Body of pancreas (tissue), 4 donors: ENCODE data around the gene AK5. TPM values are rescaled to one million over a fixed set of nuclear protein-coding genes. Genes with fewer than 3 reads are reported as not detected.

Experiments used
- ATAC-seq: fragments of 150-250 bp; one replicate; pipeline ENCODE4 v1.9.1; 2016
- DNase-seq, 4 donors: peaks; one replicate each; pipeline ENCODE4 v3.0.0-alpha.2; 2019
- H3K27ac ChIP-seq, 4 donors: fragments of 200-600 bp; sonication (generic); 1 replicate in 3 of 4; 2 replicates in 1 of 4; pipeline versions ENCODE4 v1.5.1 to v1.6.1; 2016 to 2019; ENCODE audit warnings: mild to moderate bottlenecking in 1 of 4, mixed read lengths in 1 of 4, moderate library complexity in 1 of 4
- H3K27me3 ChIP-seq, 2 donors: fragments of 200-600 bp; sonication (generic); one replicate each; pipeline ENCODE4 v1.6.0; 2016; ENCODE audit warnings: mild to moderate bottlenecking in 1 of 2
- H3K36me3 ChIP-seq, 2 donors: fragments of 200-600 bp; sonication (generic); replicated peaks in 1 of 2; 2 replicates each; pipeline ENCODE4 v1.5.1; 2016; ENCODE audit warnings: low read depth in 2 of 2; ENCODE audit not compliant: insufficient read depth in 1 of 2
- H3K4me1 ChIP-seq: fragments of 200-600 bp; sonication (generic); one replicate; pipeline ENCODE4 v1.6.0; 2016
- H3K4me3 ChIP-seq, 2 donors: fragments of 200-600 bp; sonication (generic); 1 replicate in 1 of 2; 2 replicates in 1 of 2; pipeline ENCODE4 v1.5.1; 2016 to 2019
- H3K9me3 ChIP-seq, 3 donors: fragments of 200-600 bp; sonication (generic); 1 replicate in 2 of 3; 2 replicates in 1 of 3; pipeline ENCODE4 v1.5.1; 2016
- CTCF ChIP-seq, 7 experiments: fragments of 450-650 bp in 4 of 7; fragments of 200-600 bp in 3 of 7; sonication (generic) in 3 of 7; IDR thresholded peaks; one replicate each; pipeline ENCODE4 v1.5.1; 2016 to 2019; ENCODE audit warnings: antibody characterized with exemption in 7 of 7
- POLR2A ChIP-seq, 3 donors: fragments of 450-650 bp; IDR thresholded peaks; one replicate each; pipeline ENCODE4 v1.6.1; 2016; ENCODE audit warnings: antibody characterized with exemption in 3 of 3, mild to moderate bottlenecking in 2 of 3
- WGBS, 2 donors: methylation state at CpG; one replicate each; pipeline ENCODE4 v1.1.5; 2017; 5-methylcytosine and 5-hydroxymethylcytosine counted together
- intact Hi-C: fragments of 100-400 bp; cut with DNase I; formaldehyde crosslinking; loops from one replicate; pipeline ENCODE4 v1.15.1; 2023
- total RNA-seq, 2 donors: library from RNA; depleted of rRNA; stranded (reverse); fragments of >200 nt; gene quantifications; one replicate each; pipeline ENCODE4 v1.1.0, GENCODE V29; 2016

The AK5 gene
- total RNA-seq, 2 donors from 2014 or later = not detected

GRCh38 chr1:77275194-77275593, 6.6 kb upstream of the AK5 start:
- Histone ChIP-seq H3K9me3 (no peaks in the 10 kb centered on the region), H3K27me3 (no peaks in the 10 kb centered on the region), H3K4me3 (no peak overlapping the region), H3K4me1 (no peaks in the 10 kb centered on the region), H3K36me3 (no peaks in the 10 kb centered on the region), H3K27ac (no peak overlapping the region)
- no peak for TF ChIP-seq POLR2A (IDR thresholded peaks at IDR 0.05)
- no peak for TF ChIP-seq CTCF (IDR thresholded peaks at IDR 0.05)
- DNase-seq = no peak
- no peak for ATAC-seq
- intact Hi-C loops = no loop called here
- WGBS, 2 donors = 46 to 64% methylated on average over 5 of the region's 5 CpGs

- Histone ChIP-seq H3K36me3 (no peaks in the 10 kb centered on the region), H3K4me1 (peaks cover 6% of the 10 kb centered on the region), H3K9me3 (no peaks in the 10 kb centered on the region), H3K27me3 (no peaks in the 10 kb centered on the region), H3K4me3 (no peak overlapping the region), H3K27ac (no peak overlapping the region)
- ATAC-seq = no peak
- intact Hi-C loops = no loop called here
- TF ChIP-seq CTCF (IDR thresholded peaks at IDR 0.05) (no peak), POLR2A (IDR thresholded peaks at IDR 0.05) (no peak)
- WGBS, 2 donors = 36 to 46% methylated on average over 2 of the region's 2 CpGs
- no peak for DNase-seq
These were observed 4.9 kb upstream of the AK5 start for GRCh38 chr1:77276941-77277340.

GRCh38 chr1:77279929-77280328, 1.9 kb upstream of the AK5 start:
- H3K36me3 ChIP-seq = no peaks in the 10 kb centered on the region
- no peak overlapping the region for H3K27ac ChIP-seq
- DNase-seq (no peak), ATAC-seq (no peak)
- H3K9me3 ChIP-seq = no peaks in the 10 kb centered on the region
- peaks cover 20% of the 10 kb centered on the region for H3K4me1 ChIP-seq
- intact Hi-C loops = no loop called here
- peaks cover 0 to 9% of the 10 kb centered on the region in 2 donors for H3K27me3 ChIP-seq
- WGBS, 2 donors = 64 to 75% methylated on average over 2 of the region's 2 CpGs
- TF ChIP-seq POLR2A (IDR thresholded peaks at IDR 0.05) (no peak), CTCF (IDR thresholded peaks at IDR 0.05) (no peak)
- H3K4me3 ChIP-seq = no peak overlapping the region

- no peak for TF ChIP-seq POLR2A (IDR thresholded peaks at IDR 0.05)
- TF ChIP-seq CTCF (IDR thresholded peaks at IDR 0.05) = no peak
- DNase-seq = no peak
- Histone ChIP-seq H3K27me3 (peaks cover 0 to 9% of the 10 kb centered on the region in 2 donors), H3K4me3 (no peak overlapping the region), H3K4me1 (peaks cover 20% of the 10 kb centered on the region), H3K9me3 (no peaks in the 10 kb centered on the region), H3K36me3 (no peaks in the 10 kb centered on the region), H3K27ac (no peak overlapping the region)
- intact Hi-C loops = no loop called here
- no peak for ATAC-seq
- WGBS, 2 donors = 79 to 89% methylated on average over 4 of the region's 4 CpGs
These were observed 857 bp upstream of the AK5 start for GRCh38 chr1:77280962-77281361.

GRCh38 chr1:77282187-77282865, 507 bp downstream of the AK5 start:
- H3K27ac ChIP-seq = no peak overlapping the region
- no peaks in the 10 kb centered on the region for H3K36me3 ChIP-seq
- ATAC-seq (peak; percentile 52), DNase-seq (peak in 3 of 4 donors; percentile 7 to 11 (median 9))
- peaks cover 20% of the 10 kb centered on the region for H3K4me1 ChIP-seq
- H3K27me3 ChIP-seq = peaks cover 0 to 9% of the 10 kb centered on the region in 2 donors
- H3K9me3 ChIP-seq = no peaks in the 10 kb centered on the region
- peak overlapping the region in 1 of 2 donors; percentile 11 for H3K4me3 ChIP-seq
- no peak for TF ChIP-seq CTCF (IDR thresholded peaks at IDR 0.05)
- TF ChIP-seq POLR2A (IDR thresholded peaks at IDR 0.05) = no peak
- intact Hi-C loops = no loop called here
- 1 to 2% methylated on average over 18 to 40 of the region's 47 CpGs for WGBS, 2 donors
